ENCODE results near the gene MRRF. TPM values are rescaled to one million over a fixed set of nuclear protein-coding genes. Genes with fewer than 3 reads are reported as not detected.

Gene MRRF
- 61.5 to 76.3 TPM (median 69.0 TPM) in 5 replicates for total RNA-seq (2022; extraction: Qiagen RNA extraction)

DNA sequence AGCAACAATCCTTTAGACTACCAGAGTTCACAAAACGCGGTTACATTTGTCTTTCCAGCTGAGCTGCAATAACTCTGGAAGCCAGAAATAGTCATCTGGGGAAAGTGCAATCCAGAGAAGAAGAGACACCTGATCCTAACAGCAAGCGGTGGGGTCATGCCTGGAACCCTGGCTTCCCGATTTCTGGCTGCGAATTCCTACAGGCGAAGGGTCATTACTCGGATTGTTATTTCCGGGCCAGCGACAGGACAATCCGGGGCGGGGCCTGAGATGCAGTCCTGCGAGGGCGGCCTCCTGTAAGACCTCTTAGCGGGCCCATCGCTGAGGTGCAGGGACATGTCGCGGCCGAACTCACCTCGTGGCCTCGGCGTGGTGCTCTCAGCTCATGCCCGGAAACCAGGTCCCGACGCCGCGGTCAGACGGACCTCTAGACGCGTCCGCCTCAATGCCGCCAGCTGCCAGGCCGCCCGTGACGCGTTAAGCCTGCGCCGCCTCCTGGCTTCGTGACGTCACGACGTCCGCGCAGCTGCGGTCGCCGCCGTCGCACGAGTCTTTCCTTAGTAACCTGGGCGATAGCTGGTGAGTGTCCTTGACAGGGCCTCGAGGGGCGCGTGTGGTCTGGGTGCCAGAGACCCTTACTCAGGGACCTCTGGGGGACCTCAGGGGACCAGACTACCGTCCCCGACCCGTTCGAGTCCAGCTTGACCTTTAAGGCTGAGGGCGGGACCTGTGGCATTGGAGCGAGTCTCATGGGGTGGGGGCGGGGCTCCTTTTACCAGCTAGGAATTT is at the start of gene MRRF, which contains the start of gene RBM18:
TSS of gene MRRF (plus strand) at position 523 of the 789 bp plus-strand sequence. CDS start 6,010 bp downstream, outside the sequence.
TSS of gene RBM18 (minus strand) at position 481 of the 789 bp plus-strand sequence. CDS start 3,348 bp downstream, outside the sequence.

GRCh38 chr9:122228568-122229484 is 35.9 kb upstream of the MRRF start, which contains the start of gene LHX6:
Gene LHX6 (minus strand): TSS chr9:122228957. CDS start chr9:122228740, 217 bp downstream.

GRCh38 chr9:122370869-122371755 is 106.4 kb downstream of the MRRF start, which contains the start of gene PTGS1:
Gene PTGS1 (plus strand): TSS chr9:122371024. CDS start chr9:122371085, 61 bp downstream.

Other genes with a start within 250 kb of the MRRF start
- gene TTLL11, start 171.6 kb upstream of the MRRF start, total RNA-seq (2022; extraction: Qiagen RNA extraction), result 4.1 to 5.4 TPM (median 4.9 TPM) in 5 replicates
- 105 to 126 TPM (median 117 TPM) in 5 replicates for gene NDUFA8, start 105.1 kb upstream of the MRRF start, total RNA-seq (2022; extraction: Qiagen RNA extraction)
- gene MORN5, start 105.0 kb upstream of the MRRF start, total RNA-seq (2022; extraction: Qiagen RNA extraction), result not detected in 5 replicates
- gene LHX6, start 35.9 kb upstream of the MRRF start, total RNA-seq (2022; extraction: Qiagen RNA extraction), result 2.4 to 3.2 TPM (median 2.6 TPM) in 5 replicates
- gene RBM18, start within 50 bp of the MRRF start, total RNA-seq (2022; extraction: Qiagen RNA extraction), result 12.8 to 25.3 TPM (median 22.4 TPM) in 5 replicates
- gene PTGS1, start 106.1 kb downstream of the MRRF start, total RNA-seq (2022; extraction: Qiagen RNA extraction), result 1.5 to 1.8 TPM (median 1.5 TPM) in 5 replicates
- not detected in 5 replicates for gene OR1J1, start 213.0 kb downstream of the MRRF start, total RNA-seq (2022; extraction: Qiagen RNA extraction)
- not detected in 5 replicates for gene OR1J2, start 245.9 kb downstream of the MRRF start, total RNA-seq (2022; extraction: Qiagen RNA extraction)

All from A549 treated with Hydrocortisone at 1 μM for 4 hours (cell line).